CD4-positive, alpha-beta T cell treated with Interleukin-2 at 100 ng/mL for 4 hours (primary cell): ENCODE results near the gene CCDC134.

ENCODE experiments used
- DNase-seq: peaks from one replicate; pipeline ENCODE4 v3.0.0-alpha.2; 2020; ENCODE audit warnings: low spot score

Gene CCDC134

GRCh38 chr22:41800348-41801146 is at the start of gene CCDC134:
CCDC134 (plus strand) TSS chr22:41800679; CDS start chr22:41808891, 8,212 bp downstream.
- peak; percentile 90 for DNase-seq

- no peak for DNase-seq
Measured at GRCh38 chr22:41752011-41752970, 48.2 kb upstream of the CCDC134 start.

- DNase-seq = no peak
Measured at GRCh38 chr22:41753984-41754383, 46.5 kb upstream of the CCDC134 start.

- no peak for DNase-seq
Measured at GRCh38 chr22:41757502-41757901, 43.0 kb upstream of the CCDC134 start.

GRCh38 chr22:41758231-41758630 is 42.2 kb upstream of the CCDC134 start:
- DNase-seq = no peak

GRCh38 chr22:41762980-41763779 is 37.3 kb upstream of the CCDC134 start:
- DNase-seq = peak; percentile 26

GRCh38 chr22:41766476-41766875 is 34.0 kb upstream of the CCDC134 start:
- DNase-seq = no peak

GRCh38 chr22:41768430-41768829 is 32.0 kb upstream of the CCDC134 start:
- no peak for DNase-seq

GRCh38 chr22:41770715-41771468 is 29.6 kb upstream of the CCDC134 start:
- DNase-seq = no peak

GRCh38 chr22:41772198-41772597 is 28.3 kb upstream of the CCDC134 start:
- DNase-seq = no peak

- DNase-seq = no peak
Measured at GRCh38 chr22:41772645-41773044, 27.8 kb upstream of the CCDC134 start.

- DNase-seq = no peak
Measured at GRCh38 chr22:41775338-41775737, 25.1 kb upstream of the CCDC134 start.

GRCh38 chr22:41775976-41776375 is 24.5 kb upstream of the CCDC134 start:
- DNase-seq = no peak

- DNase-seq = no peak
Measured at GRCh38 chr22:41776381-41776780, 24.1 kb upstream of the CCDC134 start.

GRCh38 chr22:41777749-41778425 is 22.6 kb upstream of the CCDC134 start:
- DNase-seq = no peak

GRCh38 chr22:41779929-41780505 is 20.5 kb upstream of the CCDC134 start:
- no peak for DNase-seq

GRCh38 chr22:41780746-41781505 is 19.6 kb upstream of the CCDC134 start:
- DNase-seq = peak; percentile 94

- no peak for DNase-seq
Measured at GRCh38 chr22:41781507-41781906, 19.0 kb upstream of the CCDC134 start.

GRCh38 chr22:41782316-41782715 is 18.2 kb upstream of the CCDC134 start:
- peak; percentile 38 for DNase-seq

GRCh38 chr22:41782751-41783150 is 17.7 kb upstream of the CCDC134 start:
- DNase-seq = no peak
